H1 (cell line): ENCODE data around the gene ZBTB44.

Experiments
- EZH2 ChIP-seq: fragments of 200-600 bp; sonication (generic); IDR thresholded peaks from 2 replicates; pipeline ENCODE4 v1.7.1; 2012; ENCODE audit warnings: low read depth, mild to moderate bottlenecking, moderate library complexity, low read length, inconsistent platforms; ENCODE audit not compliant: severe bottlenecking
- KDM1A ChIP-seq: fragments of 200-600, 300-600 bp; sonication (generic); IDR thresholded peaks from 2 replicates; pipeline ENCODE4 v1.7.1; 2016; ENCODE audit warnings: mild to moderate bottlenecking, low read length, borderline replicate concordance
- POLR2AphosphoS5 ChIP-seq: IDR thresholded peaks from 2 replicates; pipeline ENCODE4 v1.6.1; 2011; ENCODE audit warnings: low read depth, low read length
- TF ChIP-seq, protein P1 (sequence below), 3 experiments: IDR thresholded peaks; 1 replicate in 2 of 3; 2 replicates in 1 of 3; pipeline versions ENCODE4 v1.5.1 to v1.6.1; 2011; ENCODE audit warnings: low read length in 3 of 3, mild to moderate bottlenecking in 3 of 3, inconsistent platforms in 2 of 3, low read depth in 1 of 3, moderate library complexity in 1 of 3; ENCODE audit not compliant: insufficient read depth in 1 of 3; ENCODE audit errors: control extremely low read depth in 1 of 3

DNA sequence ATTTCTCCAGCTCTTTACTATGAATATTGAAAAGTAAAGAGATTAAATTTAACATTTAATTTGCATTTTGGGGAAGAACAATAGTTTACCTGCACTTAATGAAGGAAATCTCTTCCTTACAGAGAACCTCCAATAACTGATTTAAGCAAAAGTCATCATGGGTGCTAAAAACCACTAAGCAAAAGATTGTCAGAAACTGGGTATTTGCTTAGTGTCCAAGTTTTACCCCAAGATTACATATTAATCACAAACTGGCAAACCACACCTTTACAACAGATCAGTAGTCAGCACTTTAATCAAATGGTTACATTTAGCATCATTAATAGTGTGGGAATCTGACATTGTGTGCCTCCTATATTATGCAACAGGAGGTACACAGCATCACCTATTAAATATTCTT, 2.7 kb downstream of the ZBTB44 start:
- TF ChIP-seq, protein P1, sequence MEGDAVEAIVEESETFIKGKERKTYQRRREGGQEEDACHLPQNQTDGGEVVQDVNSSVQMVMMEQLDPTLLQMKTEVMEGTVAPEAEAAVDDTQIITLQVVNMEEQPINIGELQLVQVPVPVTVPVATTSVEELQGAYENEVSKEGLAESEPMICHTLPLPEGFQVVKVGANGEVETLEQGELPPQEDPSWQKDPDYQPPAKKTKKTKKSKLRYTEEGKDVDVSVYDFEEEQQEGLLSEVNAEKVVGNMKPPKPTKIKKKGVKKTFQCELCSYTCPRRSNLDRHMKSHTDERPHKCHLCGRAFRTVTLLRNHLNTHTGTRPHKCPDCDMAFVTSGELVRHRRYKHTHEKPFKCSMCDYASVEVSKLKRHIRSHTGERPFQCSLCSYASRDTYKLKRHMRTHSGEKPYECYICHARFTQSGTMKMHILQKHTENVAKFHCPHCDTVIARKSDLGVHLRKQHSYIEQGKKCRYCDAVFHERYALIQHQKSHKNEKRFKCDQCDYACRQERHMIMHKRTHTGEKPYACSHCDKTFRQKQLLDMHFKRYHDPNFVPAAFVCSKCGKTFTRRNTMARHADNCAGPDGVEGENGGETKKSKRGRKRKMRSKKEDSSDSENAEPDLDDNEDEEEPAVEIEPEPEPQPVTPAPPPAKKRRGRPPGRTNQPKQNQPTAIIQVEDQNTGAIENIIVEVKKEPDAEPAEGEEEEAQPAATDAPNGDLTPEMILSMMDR (IDR thresholded peaks at IDR 0.05; ENCODE audit: control extremely low read depth in 1 of 3, insufficient read depth in 1 of 3, low read depth in 1 of 3, low read length in 3 of 3): no peak
- TF ChIP-seq EZH2: no peak
- TF ChIP-seq POLR2AphosphoS5: no peak
- TF ChIP-seq KDM1A: no peak
